ENCODE measurements around the gene C13orf42. TPM values are rescaled to one million over a fixed set of nuclear protein-coding genes. Genes with fewer than 3 reads are reported as not detected.
A peak's percentile ranks its signal among the peaks of the same experiment; 100 is the strongest.

C13orf42 gene
- not detected for total RNA-seq
- not detected for polyA plus RNA-seq

- no peak for DNase-seq
- Mint-ChIP-seq H3K36me3 (no peaks in the 10 kb centered on the region), H3K9me3 (no peaks in the 10 kb centered on the region), H3K4me3 (no peak within 1 kb of the TSS), H3K27ac (no peak within 1 kb of the TSS), H3K27me3 (peaks cover 10 to 32% of the 10 kb centered on the region in 2 donors), H3K4me1 (no peaks in the 10 kb centered on the region)
- Histone ChIP-seq H3K9me3 (ENCODE audit: low read length) (no peaks in the 10 kb centered on the region), H3K27me3 (ENCODE audit: insufficient read depth, low read length, poor library complexity, severe bottlenecking) (no peaks in the 10 kb centered on the region), H3K27ac (ENCODE audit: low read depth, low read length) (no peak within 1 kb of the TSS), H3K36me3 (ENCODE audit: insufficient read depth, low read length) (no peaks in the 10 kb centered on the region), H3K4me3 (ENCODE audit: low read length) (no peak within 1 kb of the TSS), H3K4me1 (ENCODE audit: insufficient read depth, low read length) (no peaks in the 10 kb centered on the region)
- CTCF ChIA-PET = no interaction called here
- POLR2A ChIA-PET = no interaction called here
Measured at GRCh38 chr13:51111174-51111573, at the start of gene C13orf42. TSS of gene C13orf42 (minus strand) at chr13:51111274. CDS start at chr13:51111209, 65 bp downstream.

- H3K27me3 Mint-ChIP-seq = peaks cover 14 to 27% of the 10 kb centered on the region in 2 donors
- Histone ChIP-seq H3K4me1 (ENCODE audit: insufficient read depth, low read length) (no peaks in the 10 kb centered on the region), H3K27ac (ENCODE audit: low read depth, low read length) (no peak overlapping the region), H3K36me3 (ENCODE audit: insufficient read depth, low read length) (no peaks in the 10 kb centered on the region), H3K9me3 (ENCODE audit: low read length) (no peaks in the 10 kb centered on the region), H3K4me3 (ENCODE audit: low read length) (no peak overlapping the region), H3K27me3 (ENCODE audit: insufficient read depth, low read length, poor library complexity, severe bottlenecking) (no peaks in the 10 kb centered on the region)
- ChIA-PET POLR2A (no interaction called here), CTCF (no interaction called here)
- no peak overlapping the region for H3K4me3 Mint-ChIP-seq
- H3K4me1 Mint-ChIP-seq = no peaks in the 10 kb centered on the region
- no peaks in the 10 kb centered on the region for H3K9me3 Mint-ChIP-seq
- DNase-seq = no peak
- no peaks in the 10 kb centered on the region for H3K36me3 Mint-ChIP-seq
- no peak overlapping the region for H3K27ac Mint-ChIP-seq
Measured at GRCh38 chr13:51158880-51159518, 47.9 kb upstream of the C13orf42 start.

- Mint-ChIP-seq H3K27ac (no peak overlapping the region), H3K9me3 (no peaks in the 10 kb centered on the region), H3K4me1 (no peaks in the 10 kb centered on the region), H3K27me3 (peaks cover 15 to 25% of the 10 kb centered on the region in 2 donors), H3K4me3 (no peak overlapping the region), H3K36me3 (no peaks in the 10 kb centered on the region)
- no peaks in the 10 kb centered on the region for H3K36me3 ChIP-seq (ENCODE audit: insufficient read depth, low read length)
- ChIA-PET CTCF (no interaction called here), POLR2A (no interaction called here)
- no peak overlapping the region for H3K27ac ChIP-seq (ENCODE audit: low read depth, low read length)
- DNase-seq = no peak
- no peaks in the 10 kb centered on the region for H3K27me3 ChIP-seq (ENCODE audit: insufficient read depth, low read length, poor library complexity, severe bottlenecking)
- no peaks in the 10 kb centered on the region for H3K9me3 ChIP-seq (ENCODE audit: low read length)
- no peaks in the 10 kb centered on the region for H3K4me1 ChIP-seq (ENCODE audit: insufficient read depth, low read length)
- no peak overlapping the region for H3K4me3 ChIP-seq (ENCODE audit: low read length)
Measured at GRCh38 chr13:51158365-51158764, 47.3 kb upstream of the C13orf42 start.

GRCh38 chr13:51156648-51157047 is 45.6 kb upstream of the C13orf42 start:
- DNase-seq = no peak
- no peaks in the 10 kb centered on the region for H3K27me3 ChIP-seq (ENCODE audit: insufficient read depth, low read length, poor library complexity, severe bottlenecking)
- no peak overlapping the region for H3K4me3 ChIP-seq (ENCODE audit: low read length)
- H3K9me3 Mint-ChIP-seq = no peaks in the 10 kb centered on the region
- no peaks in the 10 kb centered on the region for H3K36me3 ChIP-seq (ENCODE audit: insufficient read depth, low read length)
- no peaks in the 10 kb centered on the region for H3K4me1 ChIP-seq (ENCODE audit: insufficient read depth, low read length)
- ChIA-PET POLR2A (no interaction called here), CTCF (no interaction called here)
- no peaks in the 10 kb centered on the region for H3K4me1 Mint-ChIP-seq
- H3K36me3 Mint-ChIP-seq = no peaks in the 10 kb centered on the region
- H3K27ac ChIP-seq (ENCODE audit: low read depth, low read length) = no peak overlapping the region
- no peak overlapping the region for H3K4me3 Mint-ChIP-seq
- peaks cover 17 to 21% of the 10 kb centered on the region in 2 donors for H3K27me3 Mint-ChIP-seq
- no peaks in the 10 kb centered on the region for H3K9me3 ChIP-seq (ENCODE audit: low read length)
- no peak overlapping the region for H3K27ac Mint-ChIP-seq

GRCh38 chr13:51155776-51156515 is 44.9 kb upstream of the C13orf42 start:
- Histone ChIP-seq H3K36me3 (ENCODE audit: insufficient read depth, low read length) (no peaks in the 10 kb centered on the region), H3K27me3 (ENCODE audit: insufficient read depth, low read length, poor library complexity, severe bottlenecking) (no peaks in the 10 kb centered on the region), H3K27ac (ENCODE audit: low read depth, low read length) (no peak overlapping the region), H3K9me3 (ENCODE audit: low read length) (no peaks in the 10 kb centered on the region), H3K4me3 (ENCODE audit: low read length) (no peak overlapping the region), H3K4me1 (ENCODE audit: insufficient read depth, low read length) (no peaks in the 10 kb centered on the region)
- Mint-ChIP-seq H3K4me1 (no peaks in the 10 kb centered on the region), H3K36me3 (no peaks in the 10 kb centered on the region), H3K27ac (no peak overlapping the region), H3K27me3 (peaks cover 17 to 27% of the 10 kb centered on the region in 2 donors), H3K9me3 (no peaks in the 10 kb centered on the region), H3K4me3 (no peak overlapping the region)
- ChIA-PET POLR2A (no interaction called here), CTCF (no interaction called here)
- DNase-seq = no peak

GRCh38 chr13:51155161-51155560 is 44.1 kb upstream of the C13orf42 start:
- CTCF ChIA-PET = no interaction called here
- Histone ChIP-seq H3K9me3 (ENCODE audit: low read length) (no peaks in the 10 kb centered on the region), H3K27ac (ENCODE audit: low read depth, low read length) (no peak overlapping the region), H3K27me3 (ENCODE audit: insufficient read depth, low read length, poor library complexity, severe bottlenecking) (no peaks in the 10 kb centered on the region), H3K36me3 (ENCODE audit: insufficient read depth, low read length) (no peaks in the 10 kb centered on the region), H3K4me3 (ENCODE audit: low read length) (no peak overlapping the region), H3K4me1 (ENCODE audit: insufficient read depth, low read length) (no peaks in the 10 kb centered on the region)
- POLR2A ChIA-PET = no interaction called here
- DNase-seq = no peak
- no peaks in the 10 kb centered on the region for H3K9me3 Mint-ChIP-seq
- H3K27me3 Mint-ChIP-seq = peaks cover 18 to 31% of the 10 kb centered on the region in 2 donors
- H3K4me3 Mint-ChIP-seq = no peak overlapping the region
- no peaks in the 10 kb centered on the region for H3K4me1 Mint-ChIP-seq
- H3K36me3 Mint-ChIP-seq = no peaks in the 10 kb centered on the region
- H3K27ac Mint-ChIP-seq = peak overlapping the region in 1 of 8 donors; percentile 27

GRCh38 chr13:51154029-51154555 is 43.0 kb upstream of the C13orf42 start:
- Histone ChIP-seq H3K4me1 (ENCODE audit: insufficient read depth, low read length) (no peaks in the 10 kb centered on the region), H3K4me3 (ENCODE audit: low read length) (no peak overlapping the region), H3K27me3 (ENCODE audit: insufficient read depth, low read length, poor library complexity, severe bottlenecking) (no peaks in the 10 kb centered on the region), H3K27ac (ENCODE audit: low read depth, low read length) (no peak overlapping the region), H3K9me3 (ENCODE audit: low read length) (no peaks in the 10 kb centered on the region), H3K36me3 (ENCODE audit: insufficient read depth, low read length) (no peaks in the 10 kb centered on the region)
- Mint-ChIP-seq H3K27ac (no peak overlapping the region), H3K9me3 (no peaks in the 10 kb centered on the region), H3K4me1 (no peaks in the 10 kb centered on the region), H3K4me3 (no peak overlapping the region), H3K36me3 (no peaks in the 10 kb centered on the region), H3K27me3 (peaks cover 18 to 35% of the 10 kb centered on the region in 2 donors)
- POLR2A ChIA-PET = no interaction called here
- CTCF ChIA-PET = no interaction called here
- DNase-seq = no peak

- Histone ChIP-seq H3K4me1 (ENCODE audit: insufficient read depth, low read length) (no peaks in the 10 kb centered on the region), H3K4me3 (ENCODE audit: low read length) (no peak overlapping the region), H3K27ac (ENCODE audit: low read depth, low read length) (no peak overlapping the region), H3K9me3 (ENCODE audit: low read length) (no peaks in the 10 kb centered on the region), H3K36me3 (ENCODE audit: insufficient read depth, low read length) (no peaks in the 10 kb centered on the region), H3K27me3 (ENCODE audit: insufficient read depth, low read length, poor library complexity, severe bottlenecking) (no peaks in the 10 kb centered on the region)
- no peaks in the 10 kb centered on the region for H3K4me1 Mint-ChIP-seq
- peaks cover 18 to 35% of the 10 kb centered on the region in 2 donors for H3K27me3 Mint-ChIP-seq
- no peaks in the 10 kb centered on the region for H3K36me3 Mint-ChIP-seq
- ChIA-PET POLR2A (no interaction called here), CTCF (no interaction called here)
- DNase-seq = no peak
- H3K4me3 Mint-ChIP-seq = no peak overlapping the region
- H3K27ac Mint-ChIP-seq = no peak overlapping the region
- H3K9me3 Mint-ChIP-seq = no peaks in the 10 kb centered on the region
Measured at GRCh38 chr13:51153527-51153926, 42.5 kb upstream of the C13orf42 start.
